Stomach (tissue), 4 donors: ENCODE results near the gene CACTIN.

Experiments used
- POLR2A ChIP-seq, 4 donors: fragments of 450-650 bp; IDR thresholded peaks; one replicate each; pipeline ENCODE4 v1.6.1; 2016; ENCODE audit warnings: antibody characterized with exemption in 4 of 4, control low read depth in 2 of 4, mild to moderate bottlenecking in 1 of 4, moderate library complexity in 1 of 4
- POLR2AphosphoS5 ChIP-seq, 3 donors: sonication (generic); formaldehyde crosslinking; IDR thresholded peaks; one replicate each; pipeline ENCODE4 v1.6.1; 2016; ENCODE audit warnings: antibody characterized with exemption in 3 of 3
- TF ChIP-seq, protein P1 (sequence below), 7 experiments: fragments of 450-650 bp in 4 of 7; fragments of 200-600 bp in 3 of 7; sonication (generic) in 3 of 7; IDR thresholded peaks; one replicate each; pipeline ENCODE4 v1.5.1; 2016 to 2019; ENCODE audit warnings: antibody characterized with exemption in 7 of 7, control low read depth in 2 of 7, mild to moderate bottlenecking in 1 of 7

DNA sequence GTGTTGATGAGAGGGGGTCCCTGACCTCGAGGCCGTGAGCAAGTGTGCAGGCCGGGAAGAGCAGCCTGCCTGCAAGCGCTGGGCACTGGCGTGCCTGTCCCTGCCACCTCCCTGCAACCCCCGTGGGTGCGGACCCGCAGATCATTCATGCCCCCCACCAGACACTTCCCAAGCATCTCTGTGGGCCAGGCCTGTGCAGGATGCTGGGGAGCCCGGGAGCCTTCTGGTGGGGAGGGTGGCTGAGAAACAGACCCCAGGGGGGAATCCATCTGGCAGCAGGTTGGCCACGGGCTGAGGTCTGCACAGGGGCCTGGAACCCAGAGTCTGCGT, 18.4 kb upstream of the CACTIN start:
- TF ChIP-seq, protein P1, sequence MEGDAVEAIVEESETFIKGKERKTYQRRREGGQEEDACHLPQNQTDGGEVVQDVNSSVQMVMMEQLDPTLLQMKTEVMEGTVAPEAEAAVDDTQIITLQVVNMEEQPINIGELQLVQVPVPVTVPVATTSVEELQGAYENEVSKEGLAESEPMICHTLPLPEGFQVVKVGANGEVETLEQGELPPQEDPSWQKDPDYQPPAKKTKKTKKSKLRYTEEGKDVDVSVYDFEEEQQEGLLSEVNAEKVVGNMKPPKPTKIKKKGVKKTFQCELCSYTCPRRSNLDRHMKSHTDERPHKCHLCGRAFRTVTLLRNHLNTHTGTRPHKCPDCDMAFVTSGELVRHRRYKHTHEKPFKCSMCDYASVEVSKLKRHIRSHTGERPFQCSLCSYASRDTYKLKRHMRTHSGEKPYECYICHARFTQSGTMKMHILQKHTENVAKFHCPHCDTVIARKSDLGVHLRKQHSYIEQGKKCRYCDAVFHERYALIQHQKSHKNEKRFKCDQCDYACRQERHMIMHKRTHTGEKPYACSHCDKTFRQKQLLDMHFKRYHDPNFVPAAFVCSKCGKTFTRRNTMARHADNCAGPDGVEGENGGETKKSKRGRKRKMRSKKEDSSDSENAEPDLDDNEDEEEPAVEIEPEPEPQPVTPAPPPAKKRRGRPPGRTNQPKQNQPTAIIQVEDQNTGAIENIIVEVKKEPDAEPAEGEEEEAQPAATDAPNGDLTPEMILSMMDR (IDR thresholded peaks at IDR 0.05) = no peak
- TF ChIP-seq POLR2AphosphoS5 (IDR thresholded peaks at IDR 0.05) (no peak), POLR2A (IDR thresholded peaks at IDR 0.05) (no peak)
